Hepatocyte (in vitro differentiated cells): ENCODE measurements around the gene RAB1B. TPM values are rescaled to one million over a fixed set of nuclear protein-coding genes. Genes with fewer than 3 reads are reported as not detected.

Experiments
- DNase-seq: peaks from one replicate; pipeline ENCODE4 v3.0.0-alpha.2; 2016; ENCODE audit warnings: low spot score
- H2AFZ ChIP-seq: fragments of 200-600 bp; sonication (generic); 2 replicates; pipeline ENCODE4 v1.6.0; 2016; ENCODE audit warnings: antibody characterized with exemption, mild to moderate bottlenecking
- H3K27ac ChIP-seq: fragments of 200-600 bp; sonication (generic); 2 replicates; pipeline ENCODE4 v1.5.1; 2016; ENCODE audit warnings: mild to moderate bottlenecking
- H3K27me3 ChIP-seq: fragments of 200-600 bp; sonication (generic); 2 replicates; pipeline ENCODE4 v1.6.1; 2016
- H3K36me3 ChIP-seq: fragments of 200-600 bp; sonication (generic); replicated peaks from 2 replicates; pipeline ENCODE4 v1.5.1; 2016; ENCODE audit warnings: low read depth; ENCODE audit not compliant: insufficient read depth
- H3K4me1 ChIP-seq: fragments of 200-600 bp; sonication (generic); 2 replicates; pipeline ENCODE4 v1.5.1; 2016; ENCODE audit warnings: mild to moderate bottlenecking, moderate library complexity; ENCODE audit not compliant: insufficient read depth
- H3K4me2 ChIP-seq: fragments of 200-600 bp; sonication (generic); 2 replicates; pipeline ENCODE4 v1.6.0; 2016
- H3K4me3 ChIP-seq: fragments of 200-600 bp; sonication (generic); 2 replicates; pipeline ENCODE4 v1.5.1; 2016; ENCODE audit warnings: mild to moderate bottlenecking
- H3K79me2 ChIP-seq: fragments of 200-600 bp; sonication (generic); 2 replicates; pipeline ENCODE4 v1.6.0; 2017; ENCODE audit warnings: mild to moderate bottlenecking
- H3K9me2 ChIP-seq: fragments of 200-600 bp; sonication (generic); replicated peaks from 2 replicates; pipeline ENCODE4 v1.6.0; 2017; ENCODE audit warnings: mild to moderate bottlenecking; ENCODE audit not compliant: insufficient read depth
- H3K9me3 ChIP-seq: fragments of 200-600 bp; sonication (generic); 2 replicates; pipeline ENCODE4 v1.5.1; 2016; ENCODE audit warnings: low read depth, mild to moderate bottlenecking
- H4K20me1 ChIP-seq: fragments of 200-600 bp; sonication (generic); 2 replicates; pipeline ENCODE4 v1.6.0; 2016; ENCODE audit warnings: mild to moderate bottlenecking; ENCODE audit not compliant: insufficient read depth, poor library complexity, severe bottlenecking
- EZH2 ChIP-seq: fragments of 200-600 bp; sonication (generic); IDR thresholded peaks from 2 replicates; pipeline ENCODE4 v1.6.1; 2016; ENCODE audit warnings: antibody characterized with exemption, mild to moderate bottlenecking, borderline replicate concordance
- EZH2phosphoT487 ChIP-seq: fragments of 200-600 bp; sonication (generic); IDR thresholded peaks from one replicate; pipeline ENCODE4 v1.6.1; 2018; ENCODE audit warnings: antibody characterized with exemption, mild to moderate bottlenecking, low read depth, moderate library complexity; ENCODE audit not compliant: unreplicated experiment, severe bottlenecking
- WGBS: methylation state at CpG from one replicate; pipeline ENCODE4 v1.1.6; 2016; ENCODE audit warnings: low lambda C conversion rate; ENCODE audit errors: missing lambda C conversion rate; 5-methylcytosine and 5-hydroxymethylcytosine counted together
- polyA plus RNA-seq: library from polyadenylated mRNA; unstranded; fragments of >200 nt; fragmentation: Nextera tagmentation; extraction: Ambion mirVana; gene quantifications from 2 replicates; pipeline ENCODE4 v1.2.1, GENCODE V29; 2016
- total RNA-seq: library from RNA; depleted of rRNA; stranded (reverse); fragments of >200 nt; gene quantifications from 2 replicates; pipeline ENCODE4 v1.2.3, GENCODE V29; 2014
- TF ChIP-seq, protein P1 (sequence below): fragments of 200-600 bp; sonication (generic); IDR thresholded peaks from 2 replicates; pipeline ENCODE4 v1.5.1; 2016; ENCODE audit warnings: antibody characterized with exemption, mild to moderate bottlenecking; ENCODE audit not compliant: poor library complexity

Gene RAB1B
- total and polyA plus RNA-seq, 2 experiments from 2014 or later = 19.9 to 88.4 TPM

- Histone ChIP-seq H3K27ac (no peak within 1 kb of the TSS), H3K9me3 (no peaks in the 10 kb centered on the region), H2AFZ (no peak within 1 kb of the TSS), H4K20me1 (peaks cover 3% of the 10 kb centered on the region), H3K4me1 (peaks cover 9% of the 10 kb centered on the region), H3K9me2 (no peaks in the 10 kb centered on the region), H3K4me3 (peak within 1 kb of the TSS; percentile 27), H3K36me3 (no peaks in the 10 kb centered on the region), H3K79me2 (no peaks in the 10 kb centered on the region), H3K27me3 (no peaks in the 10 kb centered on the region), H3K4me2 (peak within 1 kb of the TSS; percentile 94)
- DNase-seq = peak; percentile 68
- WGBS = 14% methylated on average over 19 of the region's 84 CpGs
- TF ChIP-seq, protein P1, sequence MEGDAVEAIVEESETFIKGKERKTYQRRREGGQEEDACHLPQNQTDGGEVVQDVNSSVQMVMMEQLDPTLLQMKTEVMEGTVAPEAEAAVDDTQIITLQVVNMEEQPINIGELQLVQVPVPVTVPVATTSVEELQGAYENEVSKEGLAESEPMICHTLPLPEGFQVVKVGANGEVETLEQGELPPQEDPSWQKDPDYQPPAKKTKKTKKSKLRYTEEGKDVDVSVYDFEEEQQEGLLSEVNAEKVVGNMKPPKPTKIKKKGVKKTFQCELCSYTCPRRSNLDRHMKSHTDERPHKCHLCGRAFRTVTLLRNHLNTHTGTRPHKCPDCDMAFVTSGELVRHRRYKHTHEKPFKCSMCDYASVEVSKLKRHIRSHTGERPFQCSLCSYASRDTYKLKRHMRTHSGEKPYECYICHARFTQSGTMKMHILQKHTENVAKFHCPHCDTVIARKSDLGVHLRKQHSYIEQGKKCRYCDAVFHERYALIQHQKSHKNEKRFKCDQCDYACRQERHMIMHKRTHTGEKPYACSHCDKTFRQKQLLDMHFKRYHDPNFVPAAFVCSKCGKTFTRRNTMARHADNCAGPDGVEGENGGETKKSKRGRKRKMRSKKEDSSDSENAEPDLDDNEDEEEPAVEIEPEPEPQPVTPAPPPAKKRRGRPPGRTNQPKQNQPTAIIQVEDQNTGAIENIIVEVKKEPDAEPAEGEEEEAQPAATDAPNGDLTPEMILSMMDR = no peak
- TF ChIP-seq EZH2phosphoT487 (no peak), EZH2 (no peak)
Measured at GRCh38 chr11:66277471-66278362, 9.3 kb downstream of the RAB1B start, which contains the start of gene CNIH2. TSS of gene CNIH2 (plus strand) at chr11:66278175. CDS start at chr11:66278457, 282 bp downstream.

- Histone ChIP-seq H3K36me3 (no peaks in the 10 kb centered on the region), H3K9me2 (no peaks in the 10 kb centered on the region), H2AFZ (no peak overlapping the region), H3K27ac (no peak overlapping the region), H3K4me1 (peaks cover 9% of the 10 kb centered on the region), H3K27me3 (no peaks in the 10 kb centered on the region), H3K4me3 (no peak overlapping the region), H3K9me3 (no peaks in the 10 kb centered on the region), H4K20me1 (peaks cover 3% of the 10 kb centered on the region), H3K4me2 (peak overlapping the region; percentile 80), H3K79me2 (no peaks in the 10 kb centered on the region)
- no peak for DNase-seq
- 3% methylated on average over 23 of the region's 45 CpGs for WGBS
- no peak for TF ChIP-seq EZH2phosphoT487
- TF ChIP-seq EZH2 = no peak
- TF ChIP-seq, protein P1 = no peak
Measured at GRCh38 chr11:66278363-66279091, 10.1 kb downstream of the RAB1B start.

DNA sequence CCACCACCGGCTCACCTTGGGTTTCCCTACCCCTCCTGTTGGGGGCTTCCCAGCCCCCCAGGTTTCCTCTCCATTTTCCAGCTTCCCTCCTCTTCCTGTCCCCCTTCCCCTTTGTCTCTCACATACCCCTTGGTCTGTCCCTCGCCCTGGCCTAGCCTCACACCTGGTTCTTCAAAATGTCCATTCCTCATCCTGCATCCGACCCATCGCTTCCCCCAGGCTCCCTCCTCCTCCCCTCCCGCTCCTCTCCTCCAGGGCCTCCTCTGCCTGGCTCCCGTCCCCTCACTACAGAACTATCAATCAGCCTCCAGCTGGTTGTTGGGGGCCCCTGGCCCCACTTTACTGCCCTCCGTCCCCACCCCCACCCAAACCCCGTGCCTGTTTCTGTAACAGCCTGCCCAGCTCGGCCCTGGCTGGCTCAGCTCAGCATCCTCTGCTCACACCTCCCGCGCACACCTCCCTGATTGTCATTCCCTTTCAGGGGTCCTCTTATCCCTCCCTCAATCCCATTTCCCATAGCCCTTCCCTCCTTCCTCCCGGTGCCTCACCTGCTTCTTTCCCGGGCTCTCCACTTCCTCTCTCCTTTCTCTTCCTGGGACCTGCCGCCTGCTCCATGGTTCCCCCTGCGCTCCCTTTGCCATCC, 10.8 kb downstream of the RAB1B start:
- H3K9me2 ChIP-seq = no peaks in the 10 kb centered on the region
- no peaks in the 10 kb centered on the region for H3K9me3 ChIP-seq
- peaks cover 9% of the 10 kb centered on the region for H3K4me1 ChIP-seq
- TF ChIP-seq EZH2phosphoT487 = no peak
- TF ChIP-seq EZH2 = no peak
- TF ChIP-seq, protein P1 = no peak
- H2AFZ ChIP-seq = no peak overlapping the region
- no peak overlapping the region for H3K27ac ChIP-seq
- no peak overlapping the region for H3K4me3 ChIP-seq
- 59% methylated on average over 8 of the region's 15 CpGs for WGBS
- peaks cover 3% of the 10 kb centered on the region for H4K20me1 ChIP-seq
- no peaks in the 10 kb centered on the region for H3K27me3 ChIP-seq
- DNase-seq = no peak
- H3K4me2 ChIP-seq = no peak overlapping the region
- no peaks in the 10 kb centered on the region for H3K79me2 ChIP-seq
- no peaks in the 10 kb centered on the region for H3K36me3 ChIP-seq
